ENCODE measurements around the gene DNAH11.

DNA sequence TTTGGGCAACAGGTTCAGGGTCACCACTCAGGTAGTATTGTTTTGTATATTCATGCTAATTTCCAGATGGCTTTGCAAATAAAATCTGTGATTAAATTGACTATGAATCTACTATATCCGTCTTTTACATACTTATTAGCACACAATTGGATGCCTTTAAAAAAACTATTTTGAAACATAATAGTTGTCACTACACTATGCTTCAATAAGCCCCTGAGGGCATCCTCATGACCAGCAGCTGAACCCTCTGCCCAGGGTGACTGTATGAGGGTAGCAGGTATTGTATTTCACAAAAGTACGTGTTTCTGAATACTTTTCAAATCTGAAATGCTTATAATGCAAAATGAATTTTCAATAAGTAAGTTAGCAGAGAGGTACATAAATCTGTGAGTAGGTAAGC is 97.3 kb downstream of the DNAH11 start:
- TF ChIP-seq, protein P1, sequence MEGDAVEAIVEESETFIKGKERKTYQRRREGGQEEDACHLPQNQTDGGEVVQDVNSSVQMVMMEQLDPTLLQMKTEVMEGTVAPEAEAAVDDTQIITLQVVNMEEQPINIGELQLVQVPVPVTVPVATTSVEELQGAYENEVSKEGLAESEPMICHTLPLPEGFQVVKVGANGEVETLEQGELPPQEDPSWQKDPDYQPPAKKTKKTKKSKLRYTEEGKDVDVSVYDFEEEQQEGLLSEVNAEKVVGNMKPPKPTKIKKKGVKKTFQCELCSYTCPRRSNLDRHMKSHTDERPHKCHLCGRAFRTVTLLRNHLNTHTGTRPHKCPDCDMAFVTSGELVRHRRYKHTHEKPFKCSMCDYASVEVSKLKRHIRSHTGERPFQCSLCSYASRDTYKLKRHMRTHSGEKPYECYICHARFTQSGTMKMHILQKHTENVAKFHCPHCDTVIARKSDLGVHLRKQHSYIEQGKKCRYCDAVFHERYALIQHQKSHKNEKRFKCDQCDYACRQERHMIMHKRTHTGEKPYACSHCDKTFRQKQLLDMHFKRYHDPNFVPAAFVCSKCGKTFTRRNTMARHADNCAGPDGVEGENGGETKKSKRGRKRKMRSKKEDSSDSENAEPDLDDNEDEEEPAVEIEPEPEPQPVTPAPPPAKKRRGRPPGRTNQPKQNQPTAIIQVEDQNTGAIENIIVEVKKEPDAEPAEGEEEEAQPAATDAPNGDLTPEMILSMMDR (IDR thresholded peaks at IDR 0.05): no peak
- TF ChIP-seq POLR2AphosphoS5 (IDR thresholded peaks at IDR 0.05; ENCODE audit: low read depth, low read length) (no peak), TCF7L2 (IDR thresholded peaks at IDR 0.05; ENCODE audit: low read depth, low read length) (no peak)

Data from Panc1 (cell line).